GM19467 (cell line): ENCODE data around the gene PTGDR2.

Experiments
- ATAC-seq: cut with Tn5 transposase; IDR thresholded peaks from one replicate; pipeline ENCODE4 v1.9.1; 2021; ENCODE audit warnings: mild to moderate bottlenecking, moderate library complexity; ENCODE audit not compliant: unreplicated experiment

PTGDR2 gene

DNA sequence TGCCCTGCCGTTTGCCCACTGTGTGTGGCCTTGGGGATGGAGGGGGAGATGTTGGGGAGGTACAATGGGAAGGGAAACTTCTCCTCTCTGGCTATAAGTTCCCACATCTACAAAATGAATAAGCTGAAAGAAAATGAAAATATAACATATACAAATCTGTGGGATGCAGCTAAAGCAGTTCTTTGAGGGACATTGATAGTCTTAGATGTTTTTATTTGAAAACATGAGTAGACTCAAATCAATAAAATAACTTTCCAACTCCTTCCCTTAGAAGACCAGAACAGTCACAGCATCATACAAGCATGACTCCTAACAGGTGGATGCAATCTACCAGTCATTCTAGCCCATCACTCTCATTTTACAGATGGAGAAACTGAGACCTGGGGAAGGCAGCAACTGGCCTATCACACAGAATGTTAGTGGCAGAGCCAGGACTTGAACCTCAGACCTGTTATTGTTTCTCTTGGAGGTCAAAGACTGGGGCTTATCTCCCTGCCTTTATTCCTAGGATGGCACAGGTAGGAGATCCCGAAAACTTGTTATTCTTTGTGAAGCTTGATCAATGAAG, 39.1 kb downstream of the PTGDR2 start:
- ATAC-seq: no peak

DNA sequence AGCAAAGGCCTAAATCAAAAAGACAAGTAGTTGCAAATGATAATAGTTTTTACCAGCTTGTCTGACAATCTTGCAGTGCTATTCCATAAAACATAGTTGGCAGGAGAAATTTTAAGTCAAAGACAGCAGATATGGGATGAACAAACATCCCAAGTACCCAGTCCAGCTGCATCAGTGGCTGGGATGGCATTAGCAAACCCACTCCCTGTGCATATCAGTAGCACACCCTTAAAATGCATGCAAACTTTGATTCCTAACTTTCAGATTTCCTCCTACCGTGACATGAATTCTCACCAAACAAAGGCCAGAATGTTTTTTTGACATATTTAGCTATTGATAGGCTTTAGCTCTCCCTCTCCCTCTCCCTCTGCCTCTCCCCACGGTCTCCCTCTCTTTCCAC, 41.6 kb downstream of the PTGDR2 start:
- no peak for ATAC-seq

GRCh38 chr11:60813324-60813723, 42.4 kb downstream of the PTGDR2 start:
- ATAC-seq: no peak

DNA sequence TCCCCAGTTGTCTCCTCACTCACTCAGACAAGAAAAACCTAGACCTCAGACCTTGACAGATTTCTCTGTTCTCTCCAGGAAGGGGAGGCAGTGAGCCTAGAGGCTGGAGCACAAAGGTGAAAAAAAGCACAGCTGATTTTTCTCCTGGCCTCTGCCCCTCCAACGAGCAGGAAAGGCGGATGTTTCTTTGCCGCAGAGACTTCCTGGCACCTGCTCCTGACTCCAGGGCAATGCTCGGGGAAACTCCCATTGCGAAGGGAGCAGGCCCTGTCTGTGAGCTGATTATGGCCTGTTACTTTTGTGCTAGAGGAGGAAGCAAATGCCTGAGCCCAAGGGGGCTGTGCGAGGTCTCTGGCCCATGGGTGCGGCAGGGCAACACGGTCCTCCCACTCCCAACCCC, 45.2 kb downstream of the PTGDR2 start:
- no peak for ATAC-seq

- ATAC-seq: no peak
Observed at GRCh38 chr11:60810151-60810550, 45.6 kb downstream of the PTGDR2 start.

GRCh38 chr11:60809691-60810090, 46.1 kb downstream of the PTGDR2 start:
- ATAC-seq: no peak

DNA sequence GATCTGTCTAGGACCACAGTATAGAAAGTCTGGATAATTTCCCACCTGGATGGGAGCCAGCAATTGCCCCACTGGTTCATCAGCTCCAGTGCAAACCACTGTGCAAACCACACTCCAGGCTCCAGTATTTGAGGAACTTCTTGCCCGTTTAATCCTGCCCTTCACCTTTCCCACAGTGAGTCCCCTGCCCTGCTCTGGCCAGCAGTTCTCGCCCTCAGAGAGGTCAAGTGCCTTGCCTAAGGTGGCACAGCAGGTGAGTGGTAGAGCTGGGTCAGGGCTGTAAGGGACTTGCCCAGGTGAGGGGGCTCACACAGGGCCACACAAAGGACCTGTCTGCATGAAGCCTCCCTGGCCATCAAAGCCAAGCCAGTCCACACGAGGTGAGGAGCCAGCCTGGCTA, 46.5 kb downstream of the PTGDR2 start:
- ATAC-seq: no peak

DNA sequence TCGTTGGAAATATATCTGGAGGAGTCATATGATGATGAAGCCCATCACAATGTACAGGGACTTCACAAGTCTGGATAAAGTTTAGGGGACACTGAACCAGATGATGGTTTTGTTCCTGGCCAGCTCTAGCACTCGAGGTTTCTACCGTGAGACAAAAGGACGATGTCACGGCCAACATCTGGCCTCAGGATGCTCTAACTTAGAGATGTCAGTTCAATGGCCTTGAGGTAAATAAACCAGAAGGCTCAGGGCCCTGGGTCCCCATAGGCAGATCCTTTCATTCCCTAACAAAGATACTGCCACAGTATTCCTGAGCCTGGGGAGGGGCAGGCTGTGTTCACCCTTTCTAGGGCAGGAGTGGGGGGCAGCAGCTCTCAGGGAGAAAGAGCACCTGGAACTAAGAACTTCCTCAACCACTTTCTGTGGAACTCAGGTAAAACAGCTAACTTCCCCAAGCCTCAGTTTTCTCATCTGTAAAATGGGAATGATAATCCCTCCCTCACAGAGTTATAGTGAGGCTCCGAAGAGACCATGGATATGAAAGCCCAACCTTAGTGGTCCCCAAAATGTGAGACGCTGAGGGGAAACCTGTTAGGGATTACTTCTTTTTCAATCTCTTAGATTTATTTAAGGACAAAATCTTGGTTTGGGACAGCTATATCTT, 52.3 kb downstream of the PTGDR2 start:
- no peak for ATAC-seq

DNA sequence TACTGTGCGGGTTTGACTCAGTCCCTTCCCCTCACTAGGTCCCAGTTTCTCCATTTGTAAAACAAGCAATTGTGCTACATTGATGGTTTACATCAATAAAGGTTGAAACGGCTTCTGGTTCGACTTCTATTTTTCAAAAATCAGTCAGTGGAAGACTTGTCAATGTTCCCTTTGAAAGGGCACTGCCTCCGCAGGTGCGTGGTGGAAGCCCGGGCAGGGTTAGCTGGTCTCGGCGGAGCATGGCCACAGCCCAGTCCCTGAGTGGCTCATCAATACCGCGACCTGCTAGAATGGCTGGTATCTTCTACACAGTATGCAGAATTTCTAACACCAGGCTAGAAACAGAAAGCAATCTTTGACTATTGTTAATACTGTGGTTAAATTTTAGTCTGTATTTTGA, 54.6 kb downstream of the PTGDR2 start:
- no peak for ATAC-seq
